Small intestine (tissue), 7 donors: Measurements from ENCODE around the gene SORBS1. TPM values are rescaled to one million over a fixed set of nuclear protein-coding genes. Genes with fewer than 3 reads are reported as not detected.

Source experiments
- DNase-seq, 2 donors: peaks; one replicate each; pipeline versions ENCODE4 v3.0.0 to v3.0.0-alpha.2; 2013
- FAIRE-seq: peaks from 2 replicates; lab custom pipeline; 2012; peaks lifted over from hg19 to GRCh38; lab: Jason Lieb, UNC
- H3K27ac ChIP-seq, 3 donors: one replicate each; pipeline ENCODE4 v1.5.1; 2013; ENCODE audit warnings: low read length in 2 of 3, mild to moderate bottlenecking in 2 of 3, control low read depth in 1 of 3, inconsistent platforms in 1 of 3, low read depth in 1 of 3, moderate library complexity in 1 of 3
- H3K27me3 ChIP-seq, 3 donors: one replicate each; pipeline ENCODE4 v1.6.1; 2013; ENCODE audit warnings: low read length in 3 of 3, inconsistent platforms in 1 of 3; ENCODE audit not compliant: control insufficient read depth in 3 of 3, insufficient read depth in 3 of 3
- H3K36me3 ChIP-seq, 3 donors: one replicate each; pipeline ENCODE4 v1.6.1; 2013; ENCODE audit warnings: low read length in 3 of 3, inconsistent platforms in 1 of 3, low read depth in 1 of 3, mild to moderate bottlenecking in 1 of 3, moderate library complexity in 1 of 3; ENCODE audit not compliant: control insufficient read depth in 3 of 3, insufficient read depth in 2 of 3
- H3K4me1 ChIP-seq, 3 donors: one replicate each; pipeline ENCODE4 v1.6.1; 2013; ENCODE audit warnings: low read length in 2 of 3, inconsistent platforms in 1 of 3, low read depth in 1 of 3, mild to moderate bottlenecking in 1 of 3, moderate library complexity in 1 of 3; ENCODE audit not compliant: control insufficient read depth in 3 of 3, insufficient read depth in 2 of 3
- H3K4me3 ChIP-seq, 3 donors: one replicate each; pipeline ENCODE4 v1.5.1; 2013; ENCODE audit warnings: low read length in 3 of 3, control low read depth in 1 of 3, inconsistent platforms in 1 of 3, low read depth in 1 of 3, mild to moderate bottlenecking in 1 of 3, moderate library complexity in 1 of 3
- H3K9me3 ChIP-seq, 2 donors: one replicate each; pipeline ENCODE4 v1.6.1; 2013; ENCODE audit warnings: low read depth in 1 of 2, low read length in 1 of 2; ENCODE audit not compliant: control insufficient read depth in 2 of 2, insufficient read depth in 1 of 2
- WGBS, 3 donors: extraction: QIAGEN DNeasy Blood & Tissue Kit; methylation state at CpG; one replicate each; pipeline ENCODE4 v1.1.7; 2013; 5-methylcytosine and 5-hydroxymethylcytosine counted together
- polyA plus RNA-seq, 4 donors: library from polyadenylated mRNA; stranded (reverse) in 3 of 4; unstranded in 1 of 4; fragments of 200-250 nt in 3 of 4; fragments of 120-200 nt in 1 of 4; gene quantifications; one replicate each; pipeline versions ENCODE4 v1.2.1 to v1.2.3, GENCODE V29; 2013
- donor health status: healthy with polysubstance abuse.
- donor health status: control.
- donor health status: control.
- donor health status: Bipolar disorder and iron deficiency.
- donor health status: healthy.

Gene SORBS1
- polyA plus RNA-seq, 4 donors = 4.9 to 35.5 (median 20.1) TPM

- Histone ChIP-seq H3K4me3 (no peak overlapping the region), H3K9me3 (no peaks in the 10 kb centered on the region), H3K27me3 (no peaks in the 10 kb centered on the region), H3K4me1 (no peaks in the 10 kb centered on the region), H3K27ac (no peak overlapping the region), H3K36me3 (peaks cover 0 to 21% (median 0%) of the 10 kb centered on the region in 3 donors)
- peak; percentile 10 to 21 for DNase-seq
- 0 to 20% (median 17%) methylated on average over 1 of the region's 1 CpG for WGBS, 3 donors
- FAIRE-seq = no peak
Measured at GRCh38 chr10:95388539-95388938, 172.6 kb downstream of the SORBS1 start.

GRCh38 chr10:95388109-95388471 is 173.1 kb downstream of the SORBS1 start:
- WGBS, 3 donors = 77 to 86% (median 82%) methylated on average over 5 of the region's 5 CpGs

DNA sequence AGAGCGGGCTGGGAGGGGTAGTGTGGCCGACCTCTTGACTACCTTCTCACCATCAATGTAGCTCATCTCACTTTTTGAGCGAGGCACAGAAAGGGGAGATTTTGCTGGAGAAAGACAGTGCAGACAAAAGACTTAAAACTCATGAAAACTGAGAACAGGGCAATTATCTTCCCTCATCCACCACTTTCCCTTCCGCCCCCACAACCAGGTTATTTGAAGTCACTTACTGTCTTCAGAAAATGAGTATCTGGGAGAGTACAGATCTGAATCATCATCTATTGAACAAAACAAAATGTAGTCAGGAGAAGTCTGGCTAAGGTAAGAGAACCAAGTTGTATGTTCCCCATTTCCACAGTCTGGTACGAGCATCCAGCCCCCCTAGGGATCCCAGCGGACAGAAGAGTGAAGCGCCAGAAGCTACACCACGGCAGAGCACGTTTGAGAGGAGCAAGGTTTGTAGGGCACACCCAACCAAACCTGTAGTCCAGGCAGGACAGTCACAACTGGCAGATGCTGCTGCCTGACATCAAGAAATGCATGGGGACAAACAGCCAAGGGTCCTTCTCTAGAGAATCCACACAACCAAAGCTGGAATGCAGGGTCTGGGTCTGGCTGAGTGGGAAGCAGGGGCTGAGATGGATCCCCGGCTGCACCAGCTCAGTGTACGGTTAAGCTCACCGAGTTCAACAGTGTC is 177.0 kb downstream of the SORBS1 start:
- Histone ChIP-seq H3K9me3 (no peaks in the 10 kb centered on the region), H3K4me1 (no peaks in the 10 kb centered on the region), H3K27ac (no peak overlapping the region), H3K4me3 (no peak overlapping the region), H3K27me3 (no peaks in the 10 kb centered on the region), H3K36me3 (peaks cover 0 to 16% (median 2%) of the 10 kb centered on the region in 3 donors)
- DNase-seq (no peak), FAIRE-seq (no peak)
- WGBS, 3 donors = 89 to 91% (median 91%) methylated on average over 12 of the region's 12 CpGs

More at GRCh38 chr10:95388109-95388471, 173.1 kb downstream of the SORBS1 start:
- DNase-seq = no peak
- H3K4me3 ChIP-seq = no peak overlapping the region
- H3K4me1 ChIP-seq = no peaks in the 10 kb centered on the region
- H3K9me3 ChIP-seq = no peaks in the 10 kb centered on the region
- H3K27me3 ChIP-seq = no peaks in the 10 kb centered on the region
- FAIRE-seq = no peak
- H3K36me3 ChIP-seq = peaks cover 0 to 20% (median 0%) of the 10 kb centered on the region in 3 donors
- H3K27ac ChIP-seq = no peak overlapping the region

GRCh38 chr10:95382596-95382995 is 178.6 kb downstream of the SORBS1 start:
- no peaks in the 10 kb centered on the region for H3K27me3 ChIP-seq
- H3K4me3 ChIP-seq = no peak overlapping the region
- no peaks in the 10 kb centered on the region for H3K9me3 ChIP-seq
- H3K36me3 ChIP-seq = peaks cover 0 to 16% (median 2%) of the 10 kb centered on the region in 3 donors
- H3K27ac ChIP-seq = no peak overlapping the region
- WGBS, 3 donors = 58 to 77% (median 73%) methylated on average over 2 of the region's 2 CpGs
- DNase-seq (no peak), FAIRE-seq (no peak)
- H3K4me1 ChIP-seq = no peaks in the 10 kb centered on the region

GRCh38 chr10:95382174-95382573 is 179.0 kb downstream of the SORBS1 start:
- peaks cover 0 to 16% (median 2%) of the 10 kb centered on the region in 3 donors for H3K36me3 ChIP-seq
- FAIRE-seq (no peak), DNase-seq (no peak)
- no peaks in the 10 kb centered on the region for H3K27me3 ChIP-seq
- H3K4me3 ChIP-seq = no peak overlapping the region
- no peaks in the 10 kb centered on the region for H3K4me1 ChIP-seq
- no peak overlapping the region for H3K27ac ChIP-seq
- H3K9me3 ChIP-seq = no peaks in the 10 kb centered on the region

GRCh38 chr10:95377950-95378349 is 183.2 kb downstream of the SORBS1 start:
- H3K4me3 ChIP-seq = no peak overlapping the region
- H3K27ac ChIP-seq = no peak overlapping the region
- WGBS, 3 donors = 59 to 65% (median 60%) methylated on average over 2 of the region's 2 CpGs
- DNase-seq = no peak
- no peak for FAIRE-seq
- H3K36me3 ChIP-seq = peaks cover 0 to 5% (median 2%) of the 10 kb centered on the region in 3 donors
- H3K4me1 ChIP-seq = no peaks in the 10 kb centered on the region
- no peaks in the 10 kb centered on the region for H3K27me3 ChIP-seq
- H3K9me3 ChIP-seq = no peaks in the 10 kb centered on the region

DNA sequence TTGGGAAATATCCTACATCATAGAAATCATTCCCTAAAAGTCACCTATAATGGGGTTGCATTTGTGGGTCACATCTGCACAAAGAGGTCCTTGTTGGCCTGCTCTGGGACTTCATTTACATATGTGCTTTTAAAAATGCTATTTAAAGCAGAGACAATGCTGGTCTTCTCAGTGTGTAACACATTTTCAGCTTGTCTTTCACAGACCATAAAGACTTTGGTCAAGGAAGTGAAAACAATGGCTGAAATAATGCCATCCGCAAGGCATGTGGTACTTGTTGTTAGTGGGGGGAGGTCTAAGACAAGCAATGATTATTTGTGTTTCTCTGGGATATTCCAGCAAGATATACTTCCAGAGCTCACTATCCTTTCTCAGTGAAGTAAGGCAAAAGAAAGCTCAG is 185.8 kb downstream of the SORBS1 start:
- H3K36me3 ChIP-seq = peaks cover 0 to 2% (median 0%) of the 10 kb centered on the region in 3 donors

DNA sequence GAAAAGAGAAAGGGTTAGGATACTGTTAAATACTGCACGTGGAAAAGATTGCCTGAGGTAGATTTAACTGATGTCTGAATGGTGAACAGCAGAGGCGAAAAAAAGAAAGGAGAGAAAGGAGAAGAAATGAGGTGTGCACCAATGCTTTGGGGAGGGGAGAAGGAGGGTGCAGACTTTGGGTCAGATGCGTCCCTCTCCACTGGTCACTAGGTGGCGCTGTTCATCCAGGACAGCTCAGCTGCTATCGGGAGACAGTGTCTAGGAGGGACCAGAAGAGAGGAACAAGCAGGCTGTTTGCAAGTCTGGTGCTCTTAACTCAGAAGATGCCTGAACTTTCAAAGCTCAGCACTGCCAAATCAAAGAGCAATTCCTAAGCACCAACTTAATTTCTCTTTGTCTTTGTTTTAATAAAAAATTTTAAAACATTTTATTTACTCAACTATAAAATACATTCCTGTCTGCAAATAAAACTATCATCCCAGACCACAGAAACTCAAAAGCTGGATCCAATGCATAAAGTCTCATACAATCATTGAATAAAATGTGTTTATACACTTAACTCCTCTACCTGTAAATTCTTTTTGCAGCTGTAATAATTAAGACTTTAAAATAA is 186.5 kb downstream of the SORBS1 start:
- Histone ChIP-seq H3K4me1 (no peaks in the 10 kb centered on the region), H3K27me3 (no peaks in the 10 kb centered on the region), H3K9me3 (no peaks in the 10 kb centered on the region), H3K36me3 (peaks cover 0 to 2% (median 0%) of the 10 kb centered on the region in 3 donors), H3K4me3 (no peak overlapping the region), H3K27ac (no peak overlapping the region)
- no peak for FAIRE-seq
- WGBS, 3 donors = 18 to 20% (median 20%) methylated on average over 5 of the region's 5 CpGs
- DNase-seq = peak; percentile 78 to 85

More for the DNA sequence above, 185.8 kb downstream of the SORBS1 start:
- WGBS, 3 donors = 86 to 97% (median 87%) methylated on average over 1 of the region's 1 CpG
- FAIRE-seq = no peak
- no peak for DNase-seq
- H3K27ac ChIP-seq = no peak overlapping the region
- H3K4me3 ChIP-seq = no peak overlapping the region
- no peaks in the 10 kb centered on the region for H3K27me3 ChIP-seq
- no peaks in the 10 kb centered on the region for H3K4me1 ChIP-seq
- no peaks in the 10 kb centered on the region for H3K9me3 ChIP-seq
